Right cardiac atrium (tissue), 5 donors: Measurements from ENCODE around the gene HECTD1. TPM values are rescaled to one million over a fixed set of nuclear protein-coding genes. Genes with fewer than 3 reads are reported as not detected.
"Not testable (repeated sequence)": the region's sequence is repeated elsewhere in the genome, so short reads cannot be mapped to it uniquely, and the experiment has no call there.

Experiments
- ATAC-seq, 2 donors: fragments of 200-7000 bp; cut with Tn5 transposase; one replicate each; pipeline versions ENCODE4 v1.8.0 to v1.9.1; 2020; ENCODE audit warnings: moderate library complexity in 2 of 2, mild to moderate bottlenecking in 1 of 2
- DNase-seq, 3 donors: peaks; one replicate each; pipeline ENCODE4 v3.0.0-alpha.2; 2020
- H3K27ac ChIP-seq: one replicate; pipeline ENCODE4 v1.5.1; 2013; ENCODE audit warnings: mild to moderate bottlenecking, low read length, control low read depth, moderate library complexity
- H3K27me3 ChIP-seq: one replicate; pipeline ENCODE4 v1.6.1; 2013; ENCODE audit not compliant: control insufficient read depth, insufficient read depth
- H3K4me1 ChIP-seq: one replicate; pipeline ENCODE4 v1.6.1; 2013; ENCODE audit warnings: low read length; ENCODE audit not compliant: control insufficient read depth, insufficient read depth
- H3K4me3 ChIP-seq: one replicate; pipeline ENCODE4 v1.5.1; 2013; ENCODE audit warnings: low read length, control low read depth
- H3K9me3 ChIP-seq: one replicate; pipeline ENCODE4 v1.6.1; 2013; ENCODE audit warnings: low read length; ENCODE audit not compliant: control insufficient read depth
- WGBS: extraction: QIAGEN DNeasy Blood & Tissue Kit; methylation state at CpG from one replicate; pipeline ENCODE4 v1.1.7; 2013; 5-methylcytosine and 5-hydroxymethylcytosine counted together
- intact Hi-C, 4 donors: fragments of 100-400 bp; cut with DNase I; formaldehyde crosslinking; loops; one replicate each; pipeline versions ENCODE4 v1.11.0 to v1.14.0; 2022 to 2023
- polyA plus RNA-seq: library from polyadenylated mRNA; stranded (reverse); fragments of 200-250 nt; gene quantifications from one replicate; pipeline ENCODE4 v1.2.3, GENCODE V29; 2013
- total RNA-seq, 4 donors: library from RNA; stranded (reverse); fragmentation: NEBNext Ultra II Directional; extraction: Animal tissue kit (Norgen Biotek cat#: 25700); gene quantifications; one replicate each; pipeline ENCODE4 v1.2.1, GENCODE V29; 2021
- donor health status: healthy with polysubstance abuse.
- donor health status: DM: no; HTN: yes; CAD: no.
- donor health status: DM: no; HTN: no; CAD: no.
- donor health status: DM: no; HTN: yes; CAD: no; lungs with severe emphysema.
- donor health status: DM: yes; HTN: yes; CAD: no.

Gene HECTD1
- total and polyA plus RNA-seq, 5 donors, result 67.3 to 159 (median 130) TPM

GRCh38 chr14:31242161-31242940 is 34.8 kb upstream of the HECTD1 start:
- DNase-seq (peak in 1 of 3 donors; percentile 27), ATAC-seq (peak; percentile 34 to 38)
- intact Hi-C loops, H3K9me3 ChIP-seq, H3K4me3 ChIP-seq, H3K27me3 ChIP-seq, H3K4me1 ChIP-seq, H3K27ac ChIP-seq: not testable (repeated sequence)
- 69% methylated on average over 10 of the region's 10 CpGs for WGBS

- peak; percentile 48 to 69 for ATAC-seq
These were observed 34.0 kb upstream of the HECTD1 start for GRCh38 chr14:31241450-31242114.

GRCh38 chr14:31239741-31240140 is 32.1 kb upstream of the HECTD1 start:
- no peaks in the 10 kb centered on the region for H3K27me3 ChIP-seq
- DNase-seq (no peak), ATAC-seq (no peak)
- no peak overlapping the region for H3K27ac ChIP-seq
- H3K4me1 ChIP-seq, result peaks cover 3% of the 10 kb centered on the region
- intact Hi-C loops, result no loop called here
- H3K9me3 ChIP-seq, result no peaks in the 10 kb centered on the region
- H3K4me3 ChIP-seq, result no peak overlapping the region
- 87% methylated on average over 6 of the region's 6 CpGs for WGBS

More at GRCh38 chr14:31241450-31242114, 34.0 kb upstream of the HECTD1 start:
- peak in 2 of 3 donors; percentile 23 to 39 for DNase-seq
- Histone ChIP-seq H3K27me3 (no peaks in the 10 kb centered on the region), H3K9me3 (no peaks in the 10 kb centered on the region), H3K4me1 (peaks cover 3% of the 10 kb centered on the region), H3K4me3 (no peak overlapping the region), H3K27ac (no peak overlapping the region)
- intact Hi-C loops, result no loop called here
- WGBS, result 38% methylated on average over 2 of the region's 2 CpGs

- H3K9me3 ChIP-seq, result no peaks in the 10 kb centered on the region
- H3K4me1 ChIP-seq, result no peaks in the 10 kb centered on the region
- no peak for DNase-seq
- H3K4me3 ChIP-seq, result no peak overlapping the region
- intact Hi-C loops, result no loop called here
- H3K27ac ChIP-seq, result no peak overlapping the region
- WGBS, result 84% methylated on average over 3 of the region's 3 CpGs
- no peak for ATAC-seq
- no peaks in the 10 kb centered on the region for H3K27me3 ChIP-seq
These were observed 27.9 kb upstream of the HECTD1 start for GRCh38 chr14:31235462-31235861.

- Histone ChIP-seq H3K4me3 (no peak overlapping the region), H3K27me3 (no peaks in the 10 kb centered on the region), H3K27ac (no peak overlapping the region), H3K4me1 (no peaks in the 10 kb centered on the region), H3K9me3 (no peaks in the 10 kb centered on the region)
- WGBS, result 73% methylated on average over 3 of the region's 3 CpGs
- no peak for DNase-seq
- intact Hi-C loops, result no loop called here
- ATAC-seq, result no peak
These were observed 24.5 kb upstream of the HECTD1 start for GRCh38 chr14:31232081-31232480.

- 96% methylated on average over 2 of the region's 2 CpGs for WGBS
These were observed 23.7 kb upstream of the HECTD1 start for GRCh38 chr14:31231272-31231671.

GRCh38 chr14:31230573-31230958 is 23.0 kb upstream of the HECTD1 start:
- intact Hi-C loops, result no loop called here
- no peaks in the 10 kb centered on the region for H3K9me3 ChIP-seq
- no peaks in the 10 kb centered on the region for H3K4me1 ChIP-seq
- 86% methylated on average over 1 of the region's 1 CpG for WGBS
- no peak overlapping the region for H3K27ac ChIP-seq
- no peaks in the 10 kb centered on the region for H3K27me3 ChIP-seq
- H3K4me3 ChIP-seq, result no peak overlapping the region
- DNase-seq (no peak), ATAC-seq (no peak)

More at GRCh38 chr14:31231272-31231671, 23.7 kb upstream of the HECTD1 start:
- H3K27ac ChIP-seq, ATAC-seq, H3K4me1 ChIP-seq, H3K4me3 ChIP-seq, intact Hi-C loops, DNase-seq, H3K9me3 ChIP-seq, H3K27me3 ChIP-seq: not testable (repeated sequence)

GRCh38 chr14:31229638-31230572 is 22.3 kb upstream of the HECTD1 start:
- 51% methylated on average over 17 of the region's 17 CpGs for WGBS
- H3K27me3 ChIP-seq, result no peaks in the 10 kb centered on the region
- H3K9me3 ChIP-seq, result no peaks in the 10 kb centered on the region
- ATAC-seq, result peak; percentile 99 to 100
- H3K4me3 ChIP-seq, result no peak overlapping the region
- H3K4me1 ChIP-seq, result no peaks in the 10 kb centered on the region
- peak; percentile 80 to 82 (median 81) for DNase-seq
- peak overlapping the region; percentile 33 for H3K27ac ChIP-seq
- intact Hi-C loops, result no loop called here

GRCh38 chr14:31229009-31229408 is 21.4 kb upstream of the HECTD1 start:
- intact Hi-C loops, result no loop called here
- H3K4me3 ChIP-seq, result no peak overlapping the region
- no peak for DNase-seq
- no peaks in the 10 kb centered on the region for H3K27me3 ChIP-seq
- H3K9me3 ChIP-seq, result no peaks in the 10 kb centered on the region
- H3K4me1 ChIP-seq, result no peaks in the 10 kb centered on the region
- peak overlapping the region; percentile 74 for H3K27ac ChIP-seq
- peak; percentile 12 to 22 for ATAC-seq

GRCh38 chr14:31228533-31228932 is 20.9 kb upstream of the HECTD1 start:
- H3K27ac ChIP-seq, result no peak overlapping the region
- no peak for ATAC-seq
- intact Hi-C loops, result no loop called here

GRCh38 chr14:31224808-31225207 is 17.2 kb upstream of the HECTD1 start:
- no peaks in the 10 kb centered on the region for H3K4me1 ChIP-seq
- no peak for DNase-seq
- intact Hi-C loops, result no loop called here
- no peaks in the 10 kb centered on the region for H3K27me3 ChIP-seq
- H3K27ac ChIP-seq, result no peak overlapping the region
- no peak overlapping the region for H3K4me3 ChIP-seq
- WGBS, result 95% methylated on average over 1 of the region's 1 CpG
- no peak for ATAC-seq
- H3K9me3 ChIP-seq, result no peaks in the 10 kb centered on the region

More at GRCh38 chr14:31228533-31228932, 20.9 kb upstream of the HECTD1 start:
- H3K4me1 ChIP-seq, result no peaks in the 10 kb centered on the region
- no peaks in the 10 kb centered on the region for H3K9me3 ChIP-seq
- no peak for DNase-seq
- no peak overlapping the region for H3K4me3 ChIP-seq
- no peaks in the 10 kb centered on the region for H3K27me3 ChIP-seq
